HUES64 (cell line): ENCODE measurements around the gene ETFA.

Experiments
- H3K27ac ChIP-seq: 2 replicates; pipeline ENCODE4 v1.7.0; 2013; ENCODE audit warnings: low read depth, low read length, inconsistent platforms
- H3K27me3 ChIP-seq: 2 replicates; pipeline ENCODE4 v1.6.1; 2013; ENCODE audit warnings: mild to moderate bottlenecking, low read length; ENCODE audit not compliant: insufficient read depth
- H3K36me3 ChIP-seq: 2 replicates; pipeline ENCODE4 v1.6.1; 2013; ENCODE audit warnings: mild to moderate bottlenecking, low read length; ENCODE audit not compliant: insufficient read depth
- H3K4me1 ChIP-seq: 2 replicates; pipeline ENCODE4 v1.6.1; 2013; ENCODE audit warnings: mild to moderate bottlenecking, low read length, moderate library complexity; ENCODE audit not compliant: insufficient read depth
- H3K4me3 ChIP-seq: 2 replicates; pipeline ENCODE4 v1.5.1; 2013; ENCODE audit warnings: mild to moderate bottlenecking, low read length, moderate library complexity
- H3K9ac ChIP-seq: 2 replicates; pipeline ENCODE4 v1.6.1; 2013; ENCODE audit warnings: mild to moderate bottlenecking, low read depth, low read length
- H3K9me3 ChIP-seq: 2 replicates; pipeline ENCODE4 v1.6.1; 2013; ENCODE audit warnings: low read depth, low read length; ENCODE audit not compliant: insufficient read depth
- WGBS: fragments of 150-250, 120-280 bp; methylation state at CpG from one replicate; pipeline ENCODE4 v1.1.7; 2013; ENCODE audit warnings: missing lambda C conversion rate; 5-methylcytosine and 5-hydroxymethylcytosine counted together

ETFA gene

DNA sequence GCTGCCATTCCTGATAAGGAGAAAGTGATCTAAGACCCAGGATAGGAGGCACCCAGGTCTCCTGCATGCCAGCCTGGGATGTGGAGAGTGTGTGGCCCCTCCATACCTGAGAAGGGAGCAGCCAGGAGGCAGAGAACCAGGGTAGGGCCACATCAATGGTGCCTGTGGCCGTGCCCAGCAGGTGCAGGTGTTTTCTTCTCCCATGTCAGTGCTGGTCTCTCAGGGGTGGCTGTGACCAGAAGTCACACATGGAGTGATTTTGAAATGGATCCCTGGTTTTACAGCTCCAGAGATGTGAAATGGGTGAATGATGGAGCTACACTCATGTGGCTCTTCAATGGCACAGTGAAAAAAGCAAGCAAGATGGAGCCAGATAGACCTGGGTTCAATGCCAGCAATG is 22.0 kb upstream of the ETFA start:
- WGBS: 91% methylated on average over 1 of the region's 1 CpG
- H3K27me3 ChIP-seq: peaks cover 49% of the 10 kb centered on the region
- no peak overlapping the region for H3K27ac ChIP-seq
- no peaks in the 10 kb centered on the region for H3K9me3 ChIP-seq
- no peak overlapping the region for H3K4me3 ChIP-seq
- H3K4me1 ChIP-seq: 0 out of 2 replicates have a peak, but pooled peaks cover 3% of the 10 kb centered on the region
- H3K36me3 ChIP-seq: no peaks in the 10 kb centered on the region
- H3K9ac ChIP-seq: no peak overlapping the region

DNA sequence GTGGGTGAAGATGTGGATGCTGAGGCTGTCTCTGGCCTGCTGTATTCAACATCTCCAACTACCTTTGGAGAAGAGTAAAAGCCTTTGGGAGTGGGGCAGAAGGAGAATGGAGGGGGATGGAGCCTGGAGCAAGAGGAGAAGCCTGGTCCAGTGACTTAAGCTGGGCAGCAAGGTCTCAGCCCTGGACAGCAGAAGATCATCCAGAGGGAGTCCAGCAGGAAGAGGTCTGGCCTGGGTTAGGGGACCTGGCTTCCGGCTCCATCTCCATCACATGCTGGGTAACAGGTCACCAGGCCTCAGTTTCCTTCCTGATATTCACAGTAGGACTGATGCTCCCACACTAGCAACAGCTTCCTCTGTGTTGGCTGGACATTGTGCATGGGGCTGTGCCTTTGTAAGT is 21.5 kb upstream of the ETFA start:
- Histone ChIP-seq H3K36me3 (no peaks in the 10 kb centered on the region), H3K27me3 (peaks cover 44% of the 10 kb centered on the region), H3K4me3 (no peak overlapping the region), H3K9ac (no peak overlapping the region), H3K9me3 (no peaks in the 10 kb centered on the region), H3K27ac (no peak overlapping the region), H3K4me1 (0 out of 2 replicates have a peak, but pooled peaks cover 3% of the 10 kb centered on the region)
- WGBS: 96% methylated on average over 1 of the region's 1 CpG

GRCh38 chr15:76330080-76330680 is 18.9 kb upstream of the ETFA start:
- Histone ChIP-seq H3K27me3 (peaks cover 18% of the 10 kb centered on the region), H3K4me3 (no peak overlapping the region), H3K4me1 (0 out of 2 replicates have a peak, but pooled peaks cover 3% of the 10 kb centered on the region), H3K9me3 (no peaks in the 10 kb centered on the region), H3K9ac (no peak overlapping the region), H3K36me3 (no peaks in the 10 kb centered on the region), H3K27ac (no peak overlapping the region)
- 75% methylated on average over 7 of the region's 7 CpGs for WGBS

DNA sequence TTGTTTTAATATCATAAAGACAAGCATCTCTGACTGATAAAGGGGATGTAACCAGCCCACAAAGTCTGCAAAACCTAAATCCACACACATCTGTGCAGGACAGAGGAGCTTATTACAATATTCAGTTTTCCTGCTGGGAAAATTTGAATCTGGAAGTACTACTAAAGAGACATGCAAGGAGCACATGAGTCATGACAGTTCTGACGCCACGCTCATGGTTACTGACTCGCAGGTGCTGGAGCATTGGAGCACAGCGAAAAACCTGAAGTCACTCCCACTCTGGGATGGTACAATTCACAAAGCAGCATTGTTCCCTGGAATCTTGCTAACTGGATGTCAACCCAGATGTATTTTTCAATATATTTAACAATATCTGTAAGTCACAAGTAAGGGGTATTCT is 17.7 kb upstream of the ETFA start:
- 0 out of 2 replicates have a peak, but pooled peaks cover under 1% of the 10 kb centered on the region for H3K4me1 ChIP-seq
- peaks cover 6% of the 10 kb centered on the region; the same call in 1 of the 2 replicates for H3K27me3 ChIP-seq
- no peaks in the 10 kb centered on the region for H3K36me3 ChIP-seq
- H3K9ac ChIP-seq: no peak overlapping the region
- WGBS: 89% methylated on average over 4 of the region's 4 CpGs
- no peak overlapping the region for H3K4me3 ChIP-seq
- no peak overlapping the region for H3K27ac ChIP-seq
- H3K9me3 ChIP-seq: no peaks in the 10 kb centered on the region

DNA sequence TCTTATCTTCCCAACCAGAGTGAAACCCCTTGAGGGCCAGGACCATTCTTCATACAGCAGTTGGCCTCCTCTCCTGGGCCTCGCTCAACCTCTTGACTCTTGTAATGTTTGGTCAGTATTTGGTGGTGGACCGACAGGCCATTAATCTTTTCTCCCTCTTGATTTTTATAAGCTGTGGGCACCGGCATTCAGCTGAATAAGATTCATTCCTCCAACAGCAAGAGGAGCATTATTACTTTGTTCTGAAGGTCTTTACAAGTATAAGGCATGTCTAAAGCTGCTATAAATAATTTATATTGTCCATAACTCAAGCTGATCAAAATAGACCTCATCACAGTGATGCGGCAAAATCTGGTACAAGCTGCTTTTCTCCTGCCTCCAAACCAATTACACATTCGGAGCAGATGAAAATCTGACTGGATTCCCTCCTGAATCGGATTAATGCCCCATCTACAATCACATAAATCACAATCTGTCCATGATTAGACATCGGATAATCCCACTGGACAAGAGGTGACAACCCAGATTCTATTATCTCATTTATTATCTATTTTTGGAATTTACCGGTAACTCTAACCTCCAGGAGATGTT is 16.9 kb upstream of the ETFA start:
- 95% methylated on average over 7 of the region's 8 CpGs for WGBS
- Histone ChIP-seq H3K36me3 (no peaks in the 10 kb centered on the region), H3K4me3 (no peak overlapping the region), H3K27ac (no peak overlapping the region), H3K9ac (no peak overlapping the region), H3K4me1 (no peaks in the 10 kb centered on the region), H3K9me3 (no peaks in the 10 kb centered on the region), H3K27me3 (peaks cover 1% of the 10 kb centered on the region; the same call in 1 of the 2 replicates)

- H3K4me1 ChIP-seq: no peaks in the 10 kb centered on the region
- WGBS: 85% methylated on average over 8 of the region's 8 CpGs
These were observed 16.2 kb upstream of the ETFA start for GRCh38 chr15:76327191-76328105.

DNA sequence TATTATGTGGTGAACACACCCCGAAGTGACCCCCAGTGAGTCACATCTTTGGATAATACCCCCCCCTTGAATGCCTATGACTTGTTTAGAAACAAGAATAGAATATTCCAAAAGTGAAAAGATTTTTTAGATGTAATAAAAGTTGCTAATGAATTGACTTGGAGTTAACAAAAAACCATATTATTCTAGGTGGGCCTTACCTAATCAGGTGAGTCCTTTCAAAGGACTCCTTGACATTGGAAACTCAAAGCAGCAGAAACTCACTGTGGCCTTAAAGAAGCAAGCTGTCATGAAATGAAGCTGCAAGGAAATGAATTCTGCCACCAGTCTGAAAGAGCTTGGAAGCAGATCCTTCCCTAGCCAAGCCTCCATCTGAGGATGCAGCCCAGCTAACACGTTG is 14.4 kb upstream of the ETFA start:
- WGBS: 84% methylated on average over 2 of the region's 2 CpGs
- no peaks in the 10 kb centered on the region for H3K27me3 ChIP-seq

More at GRCh38 chr15:76327191-76328105, 16.2 kb upstream of the ETFA start:
- Histone ChIP-seq H3K27ac (no peak overlapping the region), H3K9ac (no peak overlapping the region), H3K4me3 (no peak overlapping the region), H3K36me3 (no peaks in the 10 kb centered on the region), H3K27me3 (no peaks in the 10 kb centered on the region; the same call in 1 of the 2 replicates), H3K9me3 (no peaks in the 10 kb centered on the region)

GRCh38 chr15:76324066-76324465 is 12.8 kb upstream of the ETFA start:
- WGBS: 88% methylated on average over 2 of the region's 3 CpGs

More for the DNA sequence above, 14.4 kb upstream of the ETFA start:
- no peak overlapping the region for H3K27ac ChIP-seq
- H3K9me3 ChIP-seq: no peaks in the 10 kb centered on the region
- H3K4me1 ChIP-seq: no peaks in the 10 kb centered on the region
- no peak overlapping the region for H3K4me3 ChIP-seq
- no peak overlapping the region for H3K9ac ChIP-seq
- H3K36me3 ChIP-seq: no peaks in the 10 kb centered on the region

DNA sequence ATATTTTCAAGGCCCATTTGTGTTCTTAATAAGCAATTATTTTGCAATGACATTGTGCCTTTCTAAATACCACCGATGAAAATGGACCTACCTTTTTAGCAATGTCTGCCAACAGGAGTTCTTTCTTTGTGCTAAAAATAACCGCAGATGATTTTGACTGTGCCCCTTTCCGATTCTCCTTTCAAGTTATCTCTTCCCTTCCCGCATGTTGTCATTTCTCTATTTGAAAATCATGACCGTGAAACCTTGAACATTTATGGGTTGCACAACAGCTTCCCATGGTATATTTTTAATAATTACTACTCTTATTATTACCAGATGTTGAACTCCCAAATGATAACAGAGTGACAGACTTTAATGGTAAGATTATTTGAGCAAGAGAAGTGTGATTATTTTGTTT is 10.3 kb upstream of the ETFA start:
- no peak overlapping the region for H3K4me3 ChIP-seq
- H3K27me3 ChIP-seq: no peaks in the 10 kb centered on the region
- H3K9me3 ChIP-seq: no peaks in the 10 kb centered on the region
- no peak overlapping the region for H3K9ac ChIP-seq
- no peaks in the 10 kb centered on the region for H3K36me3 ChIP-seq
- WGBS: 96% methylated on average over 5 of the region's 5 CpGs
- H3K27ac ChIP-seq: no peak overlapping the region
- H3K4me1 ChIP-seq: no peaks in the 10 kb centered on the region

More at GRCh38 chr15:76324066-76324465, 12.8 kb upstream of the ETFA start:
- H3K27me3 ChIP-seq: no peaks in the 10 kb centered on the region
- no peaks in the 10 kb centered on the region for H3K9me3 ChIP-seq
- H3K4me1 ChIP-seq: no peaks in the 10 kb centered on the region
- no peak overlapping the region for H3K9ac ChIP-seq
- no peak overlapping the region for H3K27ac ChIP-seq
- H3K36me3 ChIP-seq: no peaks in the 10 kb centered on the region
- H3K4me3 ChIP-seq: no peak overlapping the region

- no peak overlapping the region for H3K9ac ChIP-seq
- WGBS: 79% methylated on average over 10 of the region's 10 CpGs
- no peak overlapping the region for H3K27ac ChIP-seq
- no peaks in the 10 kb centered on the region for H3K27me3 ChIP-seq
- H3K36me3 ChIP-seq: no peaks in the 10 kb centered on the region
- H3K9me3 ChIP-seq: no peaks in the 10 kb centered on the region
- no peaks in the 10 kb centered on the region for H3K4me1 ChIP-seq
- H3K4me3 ChIP-seq: no peak overlapping the region
These were observed 9.9 kb upstream of the ETFA start for GRCh38 chr15:76321171-76321570.

DNA sequence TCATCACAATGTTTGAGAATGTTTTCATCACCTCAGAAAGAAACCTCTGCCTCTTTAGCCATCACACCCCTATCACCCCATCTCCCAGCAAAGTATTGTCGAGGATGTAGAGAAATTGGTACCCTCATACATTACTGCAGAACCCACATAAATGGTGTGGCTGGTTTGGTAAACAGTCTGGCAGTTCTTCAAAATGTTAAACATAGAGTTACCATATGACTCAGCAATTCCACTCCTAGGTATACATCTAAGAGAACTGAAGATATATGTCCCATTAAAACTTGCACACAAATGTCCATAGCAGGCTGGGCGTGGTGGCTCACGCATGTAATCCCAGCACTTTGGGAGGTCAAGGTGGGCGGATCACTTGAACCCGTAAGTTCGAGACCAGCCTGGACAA is 8.7 kb upstream of the ETFA start:
- Histone ChIP-seq H3K36me3 (no peaks in the 10 kb centered on the region), H3K4me1 (no peaks in the 10 kb centered on the region), H3K9me3 (no peaks in the 10 kb centered on the region), H3K4me3 (no peak overlapping the region), H3K27me3 (no peaks in the 10 kb centered on the region), H3K9ac (no peak overlapping the region), H3K27ac (no peak overlapping the region)
- WGBS: 96% methylated on average over 6 of the region's 6 CpGs
